Adrenal gland (tissue), 5 donors: Measurements from ENCODE around the gene CCNY.

Source experiments
- POLR2A ChIP-seq, 2 donors: fragments of 450-650 bp; IDR thresholded peaks; one replicate each; pipeline ENCODE4 v1.6.1; 2017; ENCODE audit warnings: antibody characterized with exemption in 2 of 2, mild to moderate bottlenecking in 2 of 2, moderate library complexity in 1 of 2
- TF ChIP-seq, protein P1 (sequence below), 6 experiments: fragments of 450-650 bp in 4 of 6; fragments of 200-600 bp in 2 of 6; sonication (generic) in 1 of 6; IDR thresholded peaks; 1 replicate in 5 of 6; 2 replicates in 1 of 6; pipeline versions ENCODE4 v1.5.1 to v1.8.0; 2016 to 2021; ENCODE audit warnings: antibody characterized with exemption in 6 of 6, mild to moderate bottlenecking in 2 of 6, moderate library complexity in 1 of 6
- donor health status: DM: no; HTN: no; CAD: no.

- TF ChIP-seq, protein P1, sequence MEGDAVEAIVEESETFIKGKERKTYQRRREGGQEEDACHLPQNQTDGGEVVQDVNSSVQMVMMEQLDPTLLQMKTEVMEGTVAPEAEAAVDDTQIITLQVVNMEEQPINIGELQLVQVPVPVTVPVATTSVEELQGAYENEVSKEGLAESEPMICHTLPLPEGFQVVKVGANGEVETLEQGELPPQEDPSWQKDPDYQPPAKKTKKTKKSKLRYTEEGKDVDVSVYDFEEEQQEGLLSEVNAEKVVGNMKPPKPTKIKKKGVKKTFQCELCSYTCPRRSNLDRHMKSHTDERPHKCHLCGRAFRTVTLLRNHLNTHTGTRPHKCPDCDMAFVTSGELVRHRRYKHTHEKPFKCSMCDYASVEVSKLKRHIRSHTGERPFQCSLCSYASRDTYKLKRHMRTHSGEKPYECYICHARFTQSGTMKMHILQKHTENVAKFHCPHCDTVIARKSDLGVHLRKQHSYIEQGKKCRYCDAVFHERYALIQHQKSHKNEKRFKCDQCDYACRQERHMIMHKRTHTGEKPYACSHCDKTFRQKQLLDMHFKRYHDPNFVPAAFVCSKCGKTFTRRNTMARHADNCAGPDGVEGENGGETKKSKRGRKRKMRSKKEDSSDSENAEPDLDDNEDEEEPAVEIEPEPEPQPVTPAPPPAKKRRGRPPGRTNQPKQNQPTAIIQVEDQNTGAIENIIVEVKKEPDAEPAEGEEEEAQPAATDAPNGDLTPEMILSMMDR (IDR thresholded peaks at IDR 0.05): no peak
- no peak for TF ChIP-seq POLR2A (IDR thresholded peaks at IDR 0.05)
These were observed 166.4 kb downstream of the CCNY start for GRCh38 chr10:35502692-35503091.
